GM19463 (cell line): ENCODE measurements around the gene PLTP.
"Not testable (repeated sequence)": the region's sequence is repeated elsewhere in the genome, so short reads cannot be mapped to it uniquely, and the experiment has no call there.

Source experiments
- ATAC-seq: cut with Tn5 transposase; IDR thresholded peaks from one replicate; pipeline ENCODE4 v1.9.1; 2021; ENCODE audit warnings: mild to moderate bottlenecking, moderate library complexity; ENCODE audit not compliant: unreplicated experiment

PLTP gene

GRCh38 chr20:45901332-45901731, 10.6 kb downstream of the PLTP start:
- not testable (repeated sequence) for ATAC-seq

GRCh38 chr20:45899046-45899835, 12.7 kb downstream of the PLTP start:
- ATAC-seq: no peak

- no peak for ATAC-seq
Observed at GRCh38 chr20:45898285-45898684, 13.7 kb downstream of the PLTP start.

GRCh38 chr20:45897692-45898091, 14.3 kb downstream of the PLTP start:
- no peak for ATAC-seq

- ATAC-seq: no peak
Observed at GRCh38 chr20:45897289-45897688, 14.7 kb downstream of the PLTP start.

- ATAC-seq: no peak
Observed at GRCh38 chr20:45896641-45897161, 15.3 kb downstream of the PLTP start.

- ATAC-seq: no peak
Observed at GRCh38 chr20:45894797-45895196, 17.2 kb downstream of the PLTP start.

- no peak for ATAC-seq
Observed at GRCh38 chr20:45893831-45894230, 18.1 kb downstream of the PLTP start.

GRCh38 chr20:45892828-45893500, 19.0 kb downstream of the PLTP start:
- ATAC-seq: no peak

- no peak for ATAC-seq
Observed at GRCh38 chr20:45892049-45892825, 19.7 kb downstream of the PLTP start.

GRCh38 chr20:45890985-45891983, 20.7 kb downstream of the PLTP start, which contains the start of the genes CTSA and NEURL2:
Gene CTSA (plus strand): TSS chr20:45891335. CDS start chr20:45891569, 234 bp downstream.
Gene NEURL2 (minus strand): TSS chr20:45891208. CDS start chr20:45890991, 217 bp downstream.
- ATAC-seq: peak; percentile 80

GRCh38 chr20:45890077-45890984, 21.6 kb downstream of the PLTP start:
- ATAC-seq: peak; percentile 10

GRCh38 chr20:45888681-45889080, 23.3 kb downstream of the PLTP start:
- no peak for ATAC-seq

- no peak for ATAC-seq
Observed at GRCh38 chr20:45887346-45887715, 24.6 kb downstream of the PLTP start, which contains the start of gene SPATA25. Gene SPATA25 (minus strand): TSS chr20:45887622. CDS start chr20:45887590, 32 bp downstream.

- no peak for ATAC-seq
Observed at GRCh38 chr20:45886590-45887345, 25.2 kb downstream of the PLTP start.

- no peak for ATAC-seq
Observed at GRCh38 chr20:45883100-45883469, 28.9 kb downstream of the PLTP start.

- ATAC-seq: no peak
Observed at GRCh38 chr20:45882469-45883099, 29.4 kb downstream of the PLTP start.
